Stimulated activated CD8-positive, alpha-beta memory T cell treated with anti-CD3 and anti-CD28 coated beads, Interleukin-4, amount 100 ng/mL, for 4 hours (primary cell): ENCODE data around the gene ASAH2.
"Not testable (repeated sequence)": the region's sequence is repeated elsewhere in the genome, so short reads cannot be mapped to it uniquely, and the experiment has no call there.

Experiments
- DNase-seq, 2 donors: peaks; one replicate each; pipeline ENCODE4 v3.0.0-alpha.2; 2020; ENCODE audit warnings: low read depth in 2 of 2, low spot score in 1 of 2

ASAH2 gene

DNA sequence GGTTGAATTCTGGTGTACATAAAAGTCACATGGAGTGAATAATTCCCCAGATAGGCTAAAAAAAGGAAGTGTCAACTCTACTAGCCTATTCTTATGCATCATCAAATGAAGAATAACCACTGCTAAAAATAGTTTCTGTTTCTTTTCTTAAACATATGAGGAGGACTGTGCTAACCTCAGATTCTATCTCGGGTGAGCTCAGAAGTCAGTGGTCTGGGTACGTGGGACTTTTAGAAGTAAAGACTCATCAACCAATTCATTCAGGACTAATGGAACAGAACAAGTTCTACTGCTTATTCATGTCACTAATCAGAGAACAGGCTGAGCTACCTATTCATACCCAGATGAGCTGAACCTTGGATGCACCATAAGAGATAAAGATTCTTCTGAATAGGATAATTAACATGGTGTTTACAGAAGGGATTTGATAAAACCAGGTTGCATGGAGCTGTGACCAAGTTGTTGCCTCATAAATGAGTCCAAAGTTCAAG lies 9.5 kb upstream of the ASAH2 start:
- DNase-seq: no peak

GRCh38 chr10:50254479-50254878 lies 3.2 kb upstream of the ASAH2 start:
- DNase-seq: no peak

DNA sequence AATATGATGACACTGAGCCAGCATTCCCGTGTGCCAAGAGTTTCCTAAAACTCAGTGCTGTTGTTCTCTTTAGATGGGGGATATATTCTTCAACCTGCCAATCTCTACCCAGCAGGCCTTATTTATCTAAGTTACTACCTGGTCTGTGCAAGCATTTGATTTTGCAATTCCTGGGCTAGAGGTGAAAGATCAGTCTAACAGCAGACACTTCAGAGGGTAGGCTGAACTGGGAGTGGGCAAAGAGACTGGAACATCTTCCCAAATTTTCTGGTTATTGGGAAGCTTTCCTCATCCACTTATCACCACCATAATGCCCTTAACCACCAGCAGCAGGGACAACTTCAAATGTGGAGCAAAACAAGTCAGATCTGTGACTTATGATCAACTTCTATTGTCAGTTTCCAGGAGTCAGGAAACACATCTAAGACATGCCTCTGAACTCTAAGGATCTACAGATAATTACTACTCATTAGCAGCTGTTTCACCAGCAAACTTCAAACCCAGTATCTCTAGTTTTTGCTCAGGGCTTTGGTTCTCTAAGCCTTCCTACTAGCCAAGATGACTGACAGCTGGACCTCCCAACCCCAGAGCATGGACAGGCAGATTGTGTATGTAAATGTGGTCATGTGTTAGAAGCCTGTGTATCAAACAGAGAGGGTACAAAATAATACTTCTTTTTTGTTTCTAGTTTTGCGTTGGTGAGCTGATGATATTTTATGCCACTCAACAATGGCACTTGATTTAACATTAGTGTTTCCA lies 1.0 kb downstream of the ASAH2 start:
- DNase-seq: no peak

GRCh38 chr10:50248598-50248997 lies 2.7 kb downstream of the ASAH2 start:
- DNase-seq: no peak

DNA sequence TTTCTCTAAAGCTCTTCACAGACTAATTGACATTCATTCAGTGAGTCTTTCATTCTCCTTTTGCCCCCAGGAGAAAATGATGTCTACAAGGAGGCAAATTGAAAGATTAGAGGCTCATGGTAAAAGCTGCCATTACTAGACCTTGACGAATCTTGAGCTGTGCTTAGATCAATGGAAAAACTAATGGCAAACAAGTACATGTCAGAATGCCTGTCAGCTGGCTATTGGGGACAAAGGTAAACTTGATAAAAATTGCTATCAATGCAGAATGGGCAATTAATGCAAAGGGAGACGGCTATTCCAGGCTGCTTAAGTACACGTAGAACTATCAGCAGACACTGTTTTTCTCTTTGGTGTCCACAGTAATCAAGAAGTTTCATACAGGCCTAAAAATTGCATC lies 3.3 kb downstream of the ASAH2 start:
- DNase-seq: no peak

DNA sequence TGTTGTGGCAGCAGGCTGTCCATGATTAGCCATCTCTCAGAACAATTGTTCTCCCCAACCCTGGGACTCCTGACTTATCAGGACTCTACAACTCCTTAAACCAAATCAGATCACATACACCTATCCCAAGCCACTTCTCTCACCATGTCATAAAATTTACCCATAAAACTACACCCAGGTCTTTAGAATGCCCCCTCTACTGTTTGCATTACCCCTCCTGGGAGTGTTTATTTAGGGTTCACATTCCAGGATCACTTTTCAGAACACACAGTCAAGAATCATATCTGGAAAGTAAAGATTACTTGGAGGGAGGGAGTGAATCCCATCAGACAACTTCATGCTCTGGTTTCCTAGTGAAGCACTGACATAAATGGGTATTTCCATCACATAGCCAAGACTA lies 7.1 kb downstream of the ASAH2 start:
- DNase-seq: no peak

GRCh38 chr10:50242777-50243176 lies 8.5 kb downstream of the ASAH2 start:
- no peak for DNase-seq

- DNase-seq: not testable (repeated sequence)
These were observed 9.8 kb downstream of the ASAH2 start for GRCh38 chr10:50241478-50241877.

DNA sequence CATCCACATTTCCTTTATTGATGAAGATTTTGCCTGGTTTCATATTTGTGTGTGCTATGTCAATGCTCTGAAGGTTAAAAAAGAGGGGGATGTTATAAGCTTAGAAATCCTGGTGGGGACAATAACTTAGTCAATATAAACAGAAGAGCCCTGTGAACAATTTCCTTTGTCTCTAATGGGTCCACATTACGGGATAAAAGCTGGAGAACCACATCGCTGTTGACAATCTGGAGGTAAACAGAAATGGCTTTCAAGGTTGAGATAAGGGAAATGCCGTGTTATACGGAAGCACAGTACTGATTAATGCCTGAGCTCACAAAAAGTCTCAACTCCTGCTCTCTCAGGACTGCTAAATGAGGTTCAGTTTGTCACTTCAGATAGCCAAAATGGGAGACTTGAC lies 16.8 kb downstream of the ASAH2 start:
- no peak for DNase-seq

- no peak for DNase-seq
These were observed 19.1 kb downstream of the ASAH2 start for GRCh38 chr10:50232261-50232639.

- no peak for DNase-seq
These were observed 19.6 kb downstream of the ASAH2 start for GRCh38 chr10:50231515-50232260.

GRCh38 chr10:50229460-50229859 lies 21.9 kb downstream of the ASAH2 start:
- DNase-seq: no peak

- DNase-seq: no peak
These were observed 22.6 kb downstream of the ASAH2 start for GRCh38 chr10:50228672-50229071.

GRCh38 chr10:50226610-50227009 lies 24.7 kb downstream of the ASAH2 start:
- no peak for DNase-seq

DNA sequence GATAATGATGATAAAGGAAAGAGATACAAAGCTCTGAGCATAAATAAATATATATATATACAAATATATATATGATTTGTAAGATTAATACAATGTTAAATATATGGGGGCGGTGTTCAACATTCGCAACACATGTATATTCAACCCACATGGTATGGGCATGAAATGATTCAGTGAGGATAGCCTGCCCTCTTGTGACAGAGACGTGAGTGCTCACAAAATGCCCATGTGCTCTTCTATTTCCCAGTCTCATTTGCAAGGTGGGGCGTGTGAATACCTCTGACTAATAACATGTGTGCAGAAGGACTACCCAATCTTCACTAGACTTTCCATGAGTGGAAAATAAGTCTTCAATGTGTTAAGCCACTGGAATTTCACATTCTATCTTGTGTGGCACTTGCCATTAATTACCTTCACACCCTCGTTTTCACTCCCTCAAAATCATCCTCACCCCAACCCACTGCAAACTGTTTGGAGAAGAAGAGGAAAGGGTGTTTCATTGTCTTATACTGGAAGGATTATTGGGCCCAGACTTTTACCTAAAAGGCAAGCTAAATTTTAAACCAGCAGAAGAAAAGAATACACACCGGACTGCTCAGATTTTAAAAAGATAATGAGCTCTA lies 26.9 kb downstream of the ASAH2 start:
- no peak for DNase-seq

GRCh38 chr10:50222199-50222598 lies 29.1 kb downstream of the ASAH2 start:
- DNase-seq: no peak

DNA sequence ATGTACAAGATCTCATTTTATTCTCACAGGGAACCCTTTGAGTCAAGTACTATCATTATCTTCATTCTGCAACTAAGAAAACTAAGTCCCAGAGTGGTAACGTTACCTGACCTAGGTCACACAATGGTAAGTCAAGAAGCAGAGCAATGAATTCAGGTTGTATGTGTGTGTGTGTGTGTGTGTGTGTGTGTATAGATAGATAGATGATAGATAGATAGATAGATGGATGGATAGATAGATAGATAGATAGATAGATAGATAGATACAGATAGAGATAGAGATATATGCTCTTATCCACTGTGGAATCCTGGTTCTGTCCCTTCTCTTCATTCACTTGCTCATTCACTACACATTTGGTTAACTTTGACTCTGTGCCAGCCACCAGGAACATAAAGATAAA lies 29.8 kb downstream of the ASAH2 start:
- DNase-seq: no peak

DNA sequence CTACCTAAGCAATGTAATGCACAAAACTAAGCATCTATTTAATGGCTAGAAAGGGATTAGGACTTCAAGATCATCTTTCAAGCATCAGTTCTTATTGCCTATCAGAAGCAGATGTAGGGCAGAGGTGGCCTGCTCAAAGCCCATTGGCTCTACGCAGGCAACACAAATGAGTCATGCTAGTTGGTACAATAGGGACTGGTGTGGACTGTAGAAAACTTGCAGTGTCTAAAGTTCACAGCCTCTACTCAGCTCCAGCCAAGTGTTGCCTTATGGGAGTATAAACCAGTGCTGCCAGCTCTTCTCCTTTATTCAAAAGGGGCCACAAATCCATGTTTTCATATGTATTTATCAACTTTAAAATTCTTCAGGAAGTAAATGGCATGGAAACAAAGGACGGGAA lies 31.7 kb downstream of the ASAH2 start:
- DNase-seq: no peak

DNA sequence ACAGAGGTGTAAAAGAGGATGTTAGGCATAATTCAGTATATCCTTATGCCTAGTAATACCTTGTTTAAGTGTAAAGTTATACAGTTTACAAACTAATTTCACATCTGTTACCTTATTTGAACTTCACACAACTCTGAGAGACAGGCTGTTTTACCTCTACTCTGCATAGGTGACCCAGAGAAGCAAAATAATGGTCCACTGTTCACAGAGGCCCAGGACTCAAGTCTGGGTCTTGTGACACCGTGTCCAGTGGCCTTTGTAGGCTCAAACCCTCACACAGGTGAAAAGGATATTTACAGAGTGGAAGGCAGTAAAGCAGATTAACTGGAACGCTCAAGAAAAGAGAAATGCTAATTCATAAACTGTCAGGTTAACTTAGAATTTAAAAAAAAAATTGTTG lies 32.1 kb downstream of the ASAH2 start:
- DNase-seq: no peak

- no peak for DNase-seq
These were observed 34.4 kb downstream of the ASAH2 start for GRCh38 chr10:50216894-50217293.

- DNase-seq: no peak
These were observed 34.9 kb downstream of the ASAH2 start for GRCh38 chr10:50216418-50216817.

- no peak for DNase-seq
These were observed 39.6 kb downstream of the ASAH2 start for GRCh38 chr10:50211670-50212069.
